ENCODE data around the gene MARCHF10.
"Not testable (repeated sequence)": the region's sequence is repeated elsewhere in the genome, so short reads cannot be mapped to it uniquely, and the experiment has no call there.

- TF ChIP-seq, protein P1, sequence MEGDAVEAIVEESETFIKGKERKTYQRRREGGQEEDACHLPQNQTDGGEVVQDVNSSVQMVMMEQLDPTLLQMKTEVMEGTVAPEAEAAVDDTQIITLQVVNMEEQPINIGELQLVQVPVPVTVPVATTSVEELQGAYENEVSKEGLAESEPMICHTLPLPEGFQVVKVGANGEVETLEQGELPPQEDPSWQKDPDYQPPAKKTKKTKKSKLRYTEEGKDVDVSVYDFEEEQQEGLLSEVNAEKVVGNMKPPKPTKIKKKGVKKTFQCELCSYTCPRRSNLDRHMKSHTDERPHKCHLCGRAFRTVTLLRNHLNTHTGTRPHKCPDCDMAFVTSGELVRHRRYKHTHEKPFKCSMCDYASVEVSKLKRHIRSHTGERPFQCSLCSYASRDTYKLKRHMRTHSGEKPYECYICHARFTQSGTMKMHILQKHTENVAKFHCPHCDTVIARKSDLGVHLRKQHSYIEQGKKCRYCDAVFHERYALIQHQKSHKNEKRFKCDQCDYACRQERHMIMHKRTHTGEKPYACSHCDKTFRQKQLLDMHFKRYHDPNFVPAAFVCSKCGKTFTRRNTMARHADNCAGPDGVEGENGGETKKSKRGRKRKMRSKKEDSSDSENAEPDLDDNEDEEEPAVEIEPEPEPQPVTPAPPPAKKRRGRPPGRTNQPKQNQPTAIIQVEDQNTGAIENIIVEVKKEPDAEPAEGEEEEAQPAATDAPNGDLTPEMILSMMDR (IDR thresholded peaks at IDR 0.05): not testable (repeated sequence)
- TF ChIP-seq POLR2A (IDR thresholded peaks at IDR 0.05): not testable (repeated sequence)
Observed at GRCh38 chr17:62831066-62831465, 23.0 kb upstream of the MARCHF10 start.
